ENCODE results near the gene HSP90AB1. TPM values are rescaled to one million over a fixed set of nuclear protein-coding genes. Genes with fewer than 3 reads are reported as not detected.

Gene HSP90AB1
- total and polyA plus RNA-seq, 9 of the 15 experiments (the other 6 are each of a cell fraction or from before 2014, with no cell fraction given): 1,780 to 3,358 (median 2,262) TPM

DNA sequence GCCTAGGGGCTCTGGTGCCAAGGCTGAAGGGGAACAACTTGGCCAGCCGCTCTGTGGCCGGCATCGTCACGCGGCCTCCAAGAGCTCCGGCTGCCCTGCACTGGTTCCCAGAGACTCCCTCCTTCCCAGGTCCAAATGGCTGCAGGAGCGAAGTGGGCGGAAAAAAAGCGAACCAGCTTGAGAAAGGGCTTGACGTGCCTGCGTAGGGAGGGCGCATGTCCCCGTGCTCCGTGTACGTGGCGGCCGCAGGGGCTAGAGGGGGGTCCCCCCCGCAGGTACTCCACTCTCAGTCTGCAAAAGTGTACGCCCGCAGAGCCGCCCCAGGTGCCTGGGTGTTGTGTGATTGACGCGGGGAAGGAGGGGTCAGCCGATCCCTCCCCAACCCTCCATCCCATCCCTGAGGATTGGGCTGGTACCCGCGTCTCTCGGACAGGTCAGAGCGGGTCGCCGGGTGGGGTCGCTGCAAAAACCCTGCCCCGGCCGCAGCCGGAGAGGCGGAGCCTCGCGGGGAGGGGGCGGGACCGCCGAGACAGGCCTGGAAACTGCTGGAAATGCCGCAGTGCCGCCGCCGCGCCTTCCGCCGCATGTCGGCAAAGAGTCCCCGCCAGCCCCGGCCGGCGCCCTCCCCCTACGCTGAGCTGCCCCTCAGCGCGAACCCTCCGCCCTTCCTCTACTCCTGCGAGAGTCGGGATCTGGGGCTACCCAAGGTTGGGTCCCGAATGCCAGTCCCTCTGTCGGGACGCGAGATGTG, 814 bp upstream of the HSP90AB1 start (continued):
- TF ChIP-seq, protein P1, sequence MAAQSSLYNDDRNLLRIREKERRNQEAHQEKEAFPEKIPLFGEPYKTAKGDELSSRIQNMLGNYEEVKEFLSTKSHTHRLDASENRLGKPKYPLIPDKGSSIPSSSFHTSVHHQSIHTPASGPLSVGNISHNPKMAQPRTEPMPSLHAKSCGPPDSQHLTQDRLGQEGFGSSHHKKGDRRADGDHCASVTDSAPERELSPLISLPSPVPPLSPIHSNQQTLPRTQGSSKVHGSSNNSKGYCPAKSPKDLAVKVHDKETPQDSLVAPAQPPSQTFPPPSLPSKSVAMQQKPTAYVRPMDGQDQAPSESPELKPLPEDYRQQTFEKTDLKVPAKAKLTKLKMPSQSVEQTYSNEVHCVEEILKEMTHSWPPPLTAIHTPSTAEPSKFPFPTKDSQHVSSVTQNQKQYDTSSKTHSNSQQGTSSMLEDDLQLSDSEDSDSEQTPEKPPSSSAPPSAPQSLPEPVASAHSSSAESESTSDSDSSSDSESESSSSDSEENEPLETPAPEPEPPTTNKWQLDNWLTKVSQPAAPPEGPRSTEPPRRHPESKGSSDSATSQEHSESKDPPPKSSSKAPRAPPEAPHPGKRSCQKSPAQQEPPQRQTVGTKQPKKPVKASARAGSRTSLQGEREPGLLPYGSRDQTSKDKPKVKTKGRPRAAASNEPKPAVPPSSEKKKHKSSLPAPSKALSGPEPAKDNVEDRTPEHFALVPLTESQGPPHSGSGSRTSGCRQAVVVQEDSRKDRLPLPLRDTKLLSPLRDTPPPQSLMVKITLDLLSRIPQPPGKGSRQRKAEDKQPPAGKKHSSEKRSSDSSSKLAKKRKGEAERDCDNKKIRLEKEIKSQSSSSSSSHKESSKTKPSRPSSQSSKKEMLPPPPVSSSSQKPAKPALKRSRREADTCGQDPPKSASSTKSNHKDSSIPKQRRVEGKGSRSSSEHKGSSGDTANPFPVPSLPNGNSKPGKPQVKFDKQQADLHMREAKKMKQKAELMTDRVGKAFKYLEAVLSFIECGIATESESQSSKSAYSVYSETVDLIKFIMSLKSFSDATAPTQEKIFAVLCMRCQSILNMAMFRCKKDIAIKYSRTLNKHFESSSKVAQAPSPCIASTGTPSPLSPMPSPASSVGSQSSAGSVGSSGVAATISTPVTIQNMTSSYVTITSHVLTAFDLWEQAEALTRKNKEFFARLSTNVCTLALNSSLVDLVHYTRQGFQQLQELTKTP (IDR thresholded peaks at IDR 0.05; ENCODE audit: low read depth in 1 of 2, partially characterized antibody in 2 of 2): no peak
- TF ChIP-seq E2F6 (IDR thresholded peaks at IDR 0.05; ENCODE audit: borderline replicate concordance in 1 of 2, extremely low read depth in 1 of 2, insufficient read depth in 1 of 2, insufficient read length in 1 of 2, low read depth in 1 of 2, low read length in 1 of 2, poor library complexity in 1 of 2, severe bottlenecking in 1 of 2) (peak in 1 of 2 experiments; percentile 13), ZNF384 (IDR thresholded peaks at IDR 0.05; ENCODE audit: low read depth, low read length) (0 out of 2 replicates have a peak, but pooled peaks have one; percentile 15), MEF2D (tag; conservative IDR thresholded peaks at IDR 0.05; ENCODE audit: low read depth) (no peak), POLR2AphosphoS2 (IDR thresholded peaks at IDR 0.05; ENCODE audit: low read length) (no peak), U2AF1 (optimal IDR thresholded peaks at IDR 0.05; ENCODE audit: low read depth, low read length) (peak; percentile 56), RAD21 (CRISPR knock-in tag; conservative IDR thresholded peaks at IDR 0.05 in 1 of 2, IDR thresholded peaks at IDR 0.05 in 1 of 2) (peak in 1 of 2 experiments; percentile 6; a peak in 1 of 4 replicates), HNRNPK (IDR thresholded peaks at IDR 0.05; ENCODE audit: low read depth, low read length, poor library complexity, severe bottlenecking) (no peak), ZBTB43 (CRISPR knock-in tag; IDR thresholded peaks at IDR 0.05) (no peak; the same call in 1 of the 2 replicates), ZKSCAN1 (IDR thresholded peaks at IDR 0.05; ENCODE audit: low read depth, low read length) (0 out of 2 replicates have a peak, but pooled peaks have one; percentile 53), KHSRP (IDR thresholded peaks at IDR 0.05) (no peak), NRF1 (conservative IDR thresholded peaks at IDR 0.05 in 1 of 2, IDR thresholded peaks at IDR 0.05 in 1 of 2) (peak; percentile 59 to 64), PTRF (tag; IDR thresholded peaks at IDR 0.05) (no peak), NCOR1 (IDR thresholded peaks at IDR 0.05) (peak; percentile 36; the same call in 1 of the 2 replicates), TAL1 (IDR thresholded peaks at IDR 0.05) (no peak; the same call in 1 of the 2 replicates), TCF3 (CRISPR knock-in tag; IDR thresholded peaks at IDR 0.05) (peak; percentile 27; the same call in 1 of the 2 replicates), ZNF583 (CRISPR knock-in tag; IDR thresholded peaks at IDR 0.05) (no peak), TRIM28 (IDR thresholded peaks at IDR 0.05) (no peak), TEAD1 (CRISPR knock-in tag; IDR thresholded peaks at IDR 0.05) (no peak; a peak in 1 of 4 replicates), PYGO2 (tag; IDR thresholded peaks at IDR 0.05) (no peak), SOX6 (IDR thresholded peaks at IDR 0.05) (peak; percentile 27; the same call in 1 of the 2 replicates), SMAD3 (CRISPR knock-in tag; conservative IDR thresholded peaks at IDR 0.05) (no peak), FOS (IDR thresholded peaks at IDR 0.05; ENCODE audit: extremely low read depth, insufficient read length) (no peak)

Data from K562 (cell line).